Measurements from ENCODE around the gene RCCD1. TPM values are rescaled to one million over a fixed set of nuclear protein-coding genes. Genes with fewer than 3 reads are reported as not detected.

The RCCD1 gene
- total and polyA plus RNA-seq, 9 of the 15 experiments (the other 6 are each of a cell fraction or from before 2014, with no cell fraction given) = 11.1 to 51.4 (median 24.7) TPM

DNA sequence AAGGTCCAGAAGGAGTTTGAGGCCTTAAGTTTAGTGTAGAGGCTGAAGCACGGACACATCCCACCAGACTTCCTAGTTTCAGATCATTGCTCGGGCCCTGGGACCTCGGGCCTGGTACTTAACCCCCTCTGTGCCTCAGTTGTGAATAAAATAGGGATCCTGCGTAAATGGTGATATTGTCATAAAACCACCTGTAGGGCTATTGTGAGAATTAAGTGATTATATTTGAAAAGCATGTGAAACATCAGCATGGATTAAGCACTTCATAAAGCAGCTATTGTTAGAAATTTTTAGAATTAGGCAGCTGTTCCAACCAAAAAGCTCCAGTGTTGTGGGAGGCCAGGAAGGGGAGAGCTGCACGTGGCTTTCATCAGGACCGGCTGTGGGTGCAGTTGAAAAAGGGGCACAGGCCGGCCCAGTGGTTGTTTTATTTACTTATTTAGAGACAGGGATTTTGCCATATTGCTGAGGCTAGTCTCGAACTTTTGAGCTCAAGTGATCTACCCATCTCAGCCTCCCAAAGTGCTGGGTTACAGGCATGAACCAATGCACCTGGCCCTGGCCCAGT, 4.4 kb downstream of the RCCD1 start:
- WGBS (ENCODE audit: insufficient coverage, low coverage, missing lambda C conversion rate) = 84% methylated on average over 8 of the region's 8 CpGs
- FAIRE-seq (no peak), ATAC-seq (no peak), DNase-seq (ENCODE audit: extremely low read depth in 1 of 4, low spot score in 3 of 4) (no peak)
- intact Hi-C loops (cut with micrococcal nuclease) = loop anchor here (5.0 kb wide), 1 partner anchor 33 kb away; the partner anchor contains the start of gene PRC1
- Histone ChIP-seq H3K27ac (ENCODE audit: extremely low read depth, low read depth, low read length) (no peak overlapping the region), H3K9me1 (ENCODE audit: control insufficient read depth, insufficient read depth, low read length) (no peaks in the 10 kb centered on the region), H3K4me3 (no peak overlapping the region), H3K4me2 (ENCODE audit: insufficient read depth, low read length) (no peak overlapping the region), H3K27me3 (ENCODE audit: control insufficient read depth in 2 of 2, insufficient read depth in 2 of 2, low read length in 2 of 2) (no peaks in the 10 kb centered on the region), H3K9ac (ENCODE audit: insufficient read depth in 1 of 2, low read depth in 2 of 2, low read length in 2 of 2) (peak overlapping the region in 1 of 2 experiments; percentile 31; a peak in 1 of 4 replicates), H3K36me3 (ENCODE audit: control insufficient read depth, insufficient read depth, low read length) (peaks cover 63% of the 10 kb centered on the region), H3K4me1 (replicated peaks in 1 of 2; ENCODE audit: control insufficient read depth in 2 of 2, insufficient read depth in 2 of 2, low read length in 2 of 2) (peaks cover 4 to 35% of the 10 kb centered on the region in 2 experiments; a peak in 4 of 5 replicates), H3K9me3 (replicated peaks; ENCODE audit: control insufficient read depth, insufficient read depth, low read depth, low read length) (no peaks in the 10 kb centered on the region), H2AFZ (ENCODE audit: low read depth, low read length) (no peak overlapping the region), H3K79me2 (ENCODE audit: control insufficient read depth, insufficient read depth, low read length) (peaks cover 39% of the 10 kb centered on the region), H4K20me1 (replicated peaks; ENCODE audit: control insufficient read depth, insufficient read depth, low read length) (no peaks in the 10 kb centered on the region)
- ChIA-PET POLR2A (interaction anchor here (0.8 to 3.6 kb wide), 5 partner anchors 10 to 28 kb away, joined by 4 to 20 read pairs (median 4); partner anchors contain the start of gene HDDC3), CTCF (ENCODE audit: low intra/inter-chr PET ratio) (no interaction called here)
- in situ Hi-C loops (cut with MboI) = no loop called here
- BruUV-seq (replicated peaks) = no TSS peak
- TF ChIP-seq SMARCA4 (IDR thresholded peaks at IDR 0.05) (no peak), ZNF239 (CRISPR knock-in tag; IDR thresholded peaks at IDR 0.05) (no peak), ELF4 (CRISPR knock-in tag; IDR thresholded peaks at IDR 0.05) (no peak), EHMT2 (IDR thresholded peaks at IDR 0.05) (no peak), FUS (optimal IDR thresholded peaks at IDR 0.05; ENCODE audit: low read depth, low read length) (no peak), TEAD2 (tag; IDR thresholded peaks at IDR 0.05) (no peak), GATAD2B (IDR thresholded peaks at IDR 0.05; ENCODE audit: borderline replicate concordance) (no peak), ZNF407 (IDR thresholded peaks at IDR 0.05; ENCODE audit: low read depth) (no peak), NCOA6 (IDR thresholded peaks at IDR 0.05) (no peak), EWSR1 (IDR thresholded peaks at IDR 0.05; ENCODE audit: borderline replicate concordance, low read depth, partially characterized antibody) (no peak), PPARD (CRISPR knock-in tag; IDR thresholded peaks at IDR 0.05) (no peak)

All from K562 (cell line).